CD4-positive, CD25-positive, alpha-beta regulatory T cell (primary cell): Measurements from ENCODE around the gene DNAI4. TPM values are rescaled to one million over a fixed set of nuclear protein-coding genes. Genes with fewer than 3 reads are reported as not detected.
A peak's percentile ranks its signal among the peaks of the same experiment; 100 is the strongest.
"Not testable (repeated sequence)": the region's sequence is repeated elsewhere in the genome, so short reads cannot be mapped to it uniquely, and the experiment has no call there.

Experiments used
- ATAC-seq, 2 donors: fragments of 150-1000 bp; cut with Tn5 transposase; one replicate each; pipeline ENCODE4 v1.10.0; 2021; ENCODE audit warnings: low read depth in 2 of 2, moderate number of reproducible peaks in 2 of 2, moderate library complexity in 1 of 2
- DNase-seq, 3 donors: peaks; one replicate each; pipeline versions ENCODE4 v3.0.0 to v3.0.0-alpha.2; 2012 to 2022; ENCODE audit warnings: mixed read lengths in 1 of 3
- H3K27ac ChIP-seq: one replicate; pipeline ENCODE4 v1.7.0; 2013; ENCODE audit warnings: mild to moderate bottlenecking, low read length; ENCODE audit not compliant: insufficient read depth, poor library complexity, severe bottlenecking
- H3K27me3 ChIP-seq: one replicate; pipeline ENCODE4 v1.7.0; 2013; ENCODE audit warnings: low read length; ENCODE audit not compliant: control insufficient read depth, insufficient read depth
- H3K36me3 ChIP-seq: one replicate; pipeline ENCODE4 v1.7.0; 2013; ENCODE audit warnings: mild to moderate bottlenecking, low read length, moderate library complexity; ENCODE audit not compliant: control insufficient read depth, insufficient read depth
- H3K4me1 ChIP-seq: 2 replicates; pipeline ENCODE4 v1.7.0; 2013; ENCODE audit warnings: mild to moderate bottlenecking, low read length; ENCODE audit not compliant: insufficient read depth, control insufficient read depth, poor library complexity, severe bottlenecking
- H3K4me3 ChIP-seq: one replicate; pipeline ENCODE4 v1.7.0; 2013; ENCODE audit warnings: low read depth, mild to moderate bottlenecking, low read length, moderate library complexity
- H3K9me3 ChIP-seq, 2 experiments: 1 replicate in 1 of 2; 2 replicates in 1 of 2; pipeline ENCODE4 v1.7.0; 2013; ENCODE audit warnings: low read length in 2 of 2, mild to moderate bottlenecking in 1 of 2, moderate library complexity in 1 of 2; ENCODE audit not compliant: control insufficient read depth in 2 of 2
- H3K27ac Mint-ChIP-seq, 3 donors: one replicate each; pipeline ENCODE4 v1.8.0; 2020 to 2022; ENCODE audit warnings: mild to moderate bottlenecking in 3 of 3, mixed read lengths in 3 of 3, moderate library complexity in 2 of 3
- H3K27me3 Mint-ChIP-seq: one replicate; pipeline ENCODE4 v1.8.0; 2022; ENCODE audit warnings: mild to moderate bottlenecking, mixed read lengths
- H3K36me3 Mint-ChIP-seq: one replicate; pipeline ENCODE4 v1.8.0; 2020; ENCODE audit warnings: mixed read lengths
- H3K4me1 Mint-ChIP-seq, 4 donors: one replicate each; pipeline ENCODE4 v1.8.0; 2020 to 2022; ENCODE audit warnings: mixed read lengths in 4 of 4, mild to moderate bottlenecking in 1 of 4
- H3K4me3 Mint-ChIP-seq, 4 donors: one replicate each; pipeline ENCODE4 v1.8.0; 2020 to 2022; ENCODE audit warnings: mild to moderate bottlenecking in 4 of 4, mixed read lengths in 4 of 4, moderate library complexity in 3 of 4
- H3K9me3 Mint-ChIP-seq, 7 donors: one replicate each; pipeline ENCODE4 v1.8.0; 2020 to 2022; ENCODE audit warnings: mixed read lengths in 7 of 7, mild to moderate bottlenecking in 3 of 7, moderate library complexity in 2 of 7
- polyA plus RNA-seq, 4 donors: library from polyadenylated mRNA; unstranded; fragments of 300-500 nt; fragmentation: Illumina TruSeq; gene quantifications; one replicate each; pipeline ENCODE4 v1.2.3, GENCODE V29; 2021
- total RNA-seq: library from RNA; stranded (reverse); gene quantifications from one replicate; pipeline ENCODE4 v1.2.3, GENCODE V29; 2022

DNAI4 gene
- total and polyA plus RNA-seq, 5 donors from 2014 or later: 0.45 to 3.2 (median 2.0) TPM

DNA sequence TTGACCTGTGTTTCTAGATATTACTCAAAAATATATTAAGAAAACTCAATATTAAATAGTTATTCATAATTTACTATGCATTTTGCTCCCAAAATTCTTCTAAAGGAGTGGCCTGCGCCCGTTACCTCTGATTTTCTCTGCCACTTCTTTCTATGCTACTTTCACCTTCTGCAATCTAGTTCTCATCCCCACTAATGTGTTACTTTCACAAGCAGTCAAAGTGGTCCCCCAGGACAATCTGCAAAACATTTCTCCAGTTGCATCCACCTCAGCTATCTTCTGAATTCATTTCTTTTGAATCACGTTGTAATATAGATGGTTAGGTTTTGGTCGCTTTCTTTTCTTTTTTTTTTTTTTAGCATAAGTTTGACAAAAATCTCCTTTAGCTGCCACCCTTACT is 137.0 kb downstream of the DNAI4 start:
- Histone ChIP-seq H3K4me3 (no peak overlapping the region), H3K4me1 (peaks cover 9% of the 10 kb centered on the region), H3K27me3 (no peaks in the 10 kb centered on the region), H3K9me3 (no peaks in the 10 kb centered on the region), H3K36me3 (no peaks in the 10 kb centered on the region), H3K27ac (no peak overlapping the region)
- DNase-seq (no peak), ATAC-seq (no peak)
- Mint-ChIP-seq H3K36me3 (no peaks in the 10 kb centered on the region), H3K27me3 (peaks cover 4% of the 10 kb centered on the region), H3K27ac (peak overlapping the region in 1 of 3 donors; percentile 21), H3K4me1 (peaks cover 10 to 17% (median 11%) of the 10 kb centered on the region in 4 donors), H3K9me3 (peaks cover 0 to 4% (median 1%) of the 10 kb centered on the region in 7 donors), H3K4me3 (no peak overlapping the region)

DNA sequence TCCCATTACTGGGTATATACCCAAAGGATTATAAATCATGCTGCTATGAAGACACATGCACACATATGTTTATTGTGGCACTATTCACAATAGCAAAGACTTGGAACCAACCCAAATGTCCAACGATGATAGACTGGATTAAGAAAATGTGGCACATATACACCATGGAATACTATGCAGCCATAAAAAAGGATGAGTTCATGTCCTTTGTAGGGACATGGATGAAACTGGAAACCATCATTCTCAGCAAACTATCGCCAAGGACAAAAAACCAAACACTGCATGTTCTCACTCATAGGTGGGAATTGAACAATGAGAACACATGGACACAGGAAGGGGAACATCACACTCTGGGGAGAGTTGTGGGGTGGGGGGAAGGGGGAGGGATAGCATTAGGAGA is 138.9 kb downstream of the DNAI4 start:
- not testable (repeated sequence) for H3K27me3 Mint-ChIP-seq, H3K4me3 ChIP-seq, H3K27me3 ChIP-seq, H3K9me3 ChIP-seq, H3K36me3 Mint-ChIP-seq, H3K27ac ChIP-seq, ATAC-seq, DNase-seq, H3K4me1 ChIP-seq, H3K4me3 Mint-ChIP-seq, H3K27ac Mint-ChIP-seq, H3K36me3 ChIP-seq, H3K9me3 Mint-ChIP-seq
- peaks cover 10 to 17% (median 11%) of the 10 kb centered on the region in 4 donors for H3K4me1 Mint-ChIP-seq

DNA sequence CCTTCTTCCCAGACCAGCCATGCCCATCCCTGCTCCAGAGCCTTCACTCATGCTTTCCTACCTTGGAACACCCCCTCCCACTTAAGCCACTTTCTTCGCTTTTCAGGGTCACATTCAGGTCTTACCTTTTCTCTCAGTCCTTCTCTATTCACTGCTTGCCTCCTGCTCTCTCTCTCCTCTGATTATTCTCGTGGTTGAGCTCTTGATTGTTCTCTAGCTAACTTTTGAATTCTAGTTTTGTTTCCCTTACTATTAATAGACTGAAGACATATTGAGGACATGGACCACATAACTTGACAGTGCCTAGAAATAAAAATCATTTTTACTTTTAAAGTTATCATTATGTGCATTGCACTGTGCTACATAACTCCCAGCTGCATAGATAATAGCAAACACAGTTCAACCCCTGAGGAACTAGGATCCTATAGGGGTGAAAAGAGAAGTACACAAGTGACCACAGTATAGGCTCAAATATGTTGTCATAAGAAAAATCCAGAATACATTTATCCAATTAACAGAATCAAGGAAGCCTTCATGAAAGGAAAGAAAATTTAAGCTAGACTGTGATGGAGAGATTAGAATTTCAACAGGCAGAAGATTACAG is 145.1 kb downstream of the DNAI4 start:
- ATAC-seq (no peak), DNase-seq (no peak)
- Histone ChIP-seq H3K9me3 (no peaks in the 10 kb centered on the region), H3K36me3 (no peaks in the 10 kb centered on the region), H3K4me3 (no peak overlapping the region), H3K4me1 (no peaks in the 10 kb centered on the region), H3K27me3 (peaks cover 8% of the 10 kb centered on the region), H3K27ac (no peak overlapping the region)
- peaks cover 16% of the 10 kb centered on the region for H3K27me3 Mint-ChIP-seq
- H3K27ac Mint-ChIP-seq: no peak overlapping the region
- no peak overlapping the region for H3K4me3 Mint-ChIP-seq
- no peaks in the 10 kb centered on the region for H3K36me3 Mint-ChIP-seq
- H3K9me3 Mint-ChIP-seq: peaks cover 0 to 3% (median 0%) of the 10 kb centered on the region in 7 donors
- no peaks in the 10 kb centered on the region for H3K4me1 Mint-ChIP-seq

DNA sequence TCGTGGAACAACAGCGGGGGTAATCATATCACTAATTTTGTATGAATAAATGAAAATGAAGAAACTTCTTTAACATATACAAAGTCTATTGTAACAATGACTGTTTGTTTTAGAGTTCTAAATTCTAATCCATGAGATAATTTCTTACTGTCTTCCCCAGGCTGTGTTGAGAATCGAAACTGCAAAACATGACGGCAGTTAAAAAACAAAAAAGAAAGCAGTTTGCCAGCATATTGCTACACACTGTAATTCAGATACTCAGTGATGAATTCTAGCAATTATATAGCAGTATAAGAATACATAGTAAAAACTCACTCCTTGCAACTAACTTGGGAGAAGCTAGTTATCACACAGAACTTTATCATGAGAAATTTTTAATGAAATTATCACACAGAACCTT is 145.7 kb downstream of the DNAI4 start:
- no peak overlapping the region for H3K27ac Mint-ChIP-seq
- ATAC-seq: no peak
- H3K36me3 ChIP-seq: no peaks in the 10 kb centered on the region
- H3K9me3 Mint-ChIP-seq: peaks cover 0 to 3% (median 0%) of the 10 kb centered on the region in 7 donors
- no peak overlapping the region for H3K4me3 Mint-ChIP-seq
- no peak overlapping the region for H3K4me3 ChIP-seq
- H3K4me1 Mint-ChIP-seq: no peaks in the 10 kb centered on the region
- peaks cover 8% of the 10 kb centered on the region for H3K27me3 ChIP-seq
- H3K27ac ChIP-seq: no peak overlapping the region
- H3K9me3 ChIP-seq: no peaks in the 10 kb centered on the region
- DNase-seq: no peak
- no peaks in the 10 kb centered on the region for H3K36me3 Mint-ChIP-seq
- H3K4me1 ChIP-seq: no peaks in the 10 kb centered on the region
- peaks cover 16% of the 10 kb centered on the region for H3K27me3 Mint-ChIP-seq

DNA sequence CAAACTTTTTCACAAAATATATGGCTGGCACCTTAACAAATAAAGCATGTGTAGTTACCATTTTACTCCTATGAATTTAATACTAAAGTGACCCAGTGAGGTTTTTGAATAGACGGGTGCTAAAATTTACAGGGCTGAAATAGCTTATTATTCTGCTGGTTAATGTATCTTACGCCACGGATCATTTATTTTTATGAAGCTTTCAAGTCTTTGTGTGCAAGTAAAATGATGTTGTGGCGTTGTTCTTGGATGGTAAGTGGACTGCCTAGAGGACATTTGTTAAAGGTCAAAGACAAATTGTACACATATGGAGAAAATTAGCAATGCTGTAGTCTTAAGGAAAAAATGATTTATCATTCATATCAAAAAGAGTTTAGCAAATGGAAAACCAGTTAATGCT is 146.4 kb downstream of the DNAI4 start:
- no peak overlapping the region for H3K4me3 ChIP-seq
- peaks cover 0 to 3% (median 0%) of the 10 kb centered on the region in 7 donors for H3K9me3 Mint-ChIP-seq
- no peak overlapping the region for H3K27ac ChIP-seq
- H3K27ac Mint-ChIP-seq: no peak overlapping the region
- no peaks in the 10 kb centered on the region for H3K4me1 ChIP-seq
- H3K4me3 Mint-ChIP-seq: no peak overlapping the region
- ATAC-seq (no peak), DNase-seq (no peak)
- H3K36me3 ChIP-seq: no peaks in the 10 kb centered on the region
- peaks cover 8% of the 10 kb centered on the region for H3K27me3 ChIP-seq
- H3K36me3 Mint-ChIP-seq: no peaks in the 10 kb centered on the region
- H3K27me3 Mint-ChIP-seq: peaks cover 16% of the 10 kb centered on the region
- no peaks in the 10 kb centered on the region for H3K4me1 Mint-ChIP-seq
- H3K9me3 ChIP-seq: no peaks in the 10 kb centered on the region

DNA sequence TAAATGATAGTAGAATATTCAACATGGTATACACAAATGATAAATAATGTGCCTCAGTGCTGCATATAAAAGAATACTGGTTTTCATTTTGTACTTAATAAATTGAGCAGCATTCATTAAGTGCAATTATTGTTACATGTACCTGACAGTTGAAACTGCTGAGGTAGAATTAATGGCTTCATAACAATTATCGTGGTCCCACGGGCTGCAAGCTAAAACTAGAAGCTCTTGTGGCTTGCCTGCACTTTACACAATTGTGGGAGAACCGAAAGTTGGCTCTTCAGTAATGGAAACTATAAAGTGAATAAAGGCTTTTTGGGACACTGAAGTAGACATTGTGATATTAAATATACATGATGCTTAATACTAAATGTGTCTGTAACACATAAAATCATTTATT is 146.8 kb downstream of the DNAI4 start:
- H3K36me3 Mint-ChIP-seq: no peaks in the 10 kb centered on the region
- peaks cover 16% of the 10 kb centered on the region for H3K27me3 Mint-ChIP-seq
- H3K9me3 Mint-ChIP-seq: peaks cover 0 to 3% (median 0%) of the 10 kb centered on the region in 7 donors
- Histone ChIP-seq H3K9me3 (no peaks in the 10 kb centered on the region), H3K36me3 (no peaks in the 10 kb centered on the region), H3K27me3 (peaks cover 8% of the 10 kb centered on the region), H3K4me3 (no peak overlapping the region), H3K27ac (no peak overlapping the region), H3K4me1 (no peaks in the 10 kb centered on the region)
- H3K4me3 Mint-ChIP-seq: no peak overlapping the region
- DNase-seq: no peak
- H3K4me1 Mint-ChIP-seq: no peaks in the 10 kb centered on the region
- ATAC-seq: no peak
- no peak overlapping the region for H3K27ac Mint-ChIP-seq

DNA sequence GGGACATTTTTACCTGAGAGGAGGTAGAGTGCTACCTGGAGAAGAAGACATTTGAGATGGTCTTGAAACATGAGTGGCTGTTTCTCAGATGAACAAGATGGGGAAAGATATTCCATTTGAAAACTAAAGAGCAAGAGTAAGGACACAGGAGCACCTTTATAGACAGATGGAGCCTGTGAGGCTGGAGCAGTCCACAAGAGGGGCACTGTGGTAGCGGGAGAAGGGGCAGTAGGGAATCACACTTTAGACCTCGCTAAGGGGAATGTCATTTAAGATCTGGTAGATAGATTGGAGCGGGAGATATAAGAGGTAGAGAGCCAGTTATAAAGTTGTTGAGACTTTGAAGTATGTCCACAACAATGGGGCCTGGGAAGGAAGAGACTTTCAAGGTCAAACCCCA is 149.0 kb downstream of the DNAI4 start:
- Mint-ChIP-seq H3K9me3 (no peaks in the 10 kb centered on the region), H3K4me1 (peaks cover 0 to 6% (median 5%) of the 10 kb centered on the region in 4 donors), H3K27ac (no peak overlapping the region), H3K36me3 (no peaks in the 10 kb centered on the region), H3K27me3 (peaks cover 16% of the 10 kb centered on the region), H3K4me3 (no peak overlapping the region)
- Histone ChIP-seq H3K4me3 (no peak overlapping the region), H3K9me3 (no peaks in the 10 kb centered on the region), H3K27me3 (peaks cover 8% of the 10 kb centered on the region), H3K4me1 (no peaks in the 10 kb centered on the region), H3K36me3 (no peaks in the 10 kb centered on the region), H3K27ac (no peak overlapping the region)
- DNase-seq (no peak), ATAC-seq (no peak)

DNA sequence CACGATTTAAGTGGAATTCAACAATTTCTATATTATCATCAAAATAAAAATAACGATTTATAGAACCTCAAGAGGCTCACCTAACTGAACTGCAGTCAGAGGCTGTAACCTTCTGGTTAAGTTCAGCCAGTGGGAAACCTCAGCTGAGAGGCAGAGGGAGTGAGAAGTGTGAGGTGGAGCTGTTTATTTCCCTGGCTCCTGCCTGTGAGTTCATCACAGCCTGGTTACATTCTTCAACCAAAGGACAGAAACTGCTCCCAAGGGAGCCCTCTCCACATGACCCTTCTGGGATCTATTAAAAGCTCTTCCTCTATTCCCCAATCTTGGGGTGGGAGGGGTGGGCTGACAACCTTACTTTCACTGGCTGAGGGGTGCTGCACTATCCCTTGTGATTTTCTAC is 150.2 kb downstream of the DNAI4 start:
- ATAC-seq: no peak
- H3K27ac Mint-ChIP-seq: no peak overlapping the region
- no peak overlapping the region for H3K4me3 Mint-ChIP-seq
- peaks cover 11% of the 10 kb centered on the region for H3K27me3 Mint-ChIP-seq
- DNase-seq: no peak
- no peaks in the 10 kb centered on the region for H3K9me3 Mint-ChIP-seq
- no peak overlapping the region for H3K4me3 ChIP-seq
- H3K36me3 ChIP-seq: no peaks in the 10 kb centered on the region
- no peaks in the 10 kb centered on the region for H3K9me3 ChIP-seq
- H3K27me3 ChIP-seq: peaks cover 8% of the 10 kb centered on the region
- no peaks in the 10 kb centered on the region for H3K36me3 Mint-ChIP-seq
- H3K27ac ChIP-seq: no peak overlapping the region
- peaks cover 0 to 17% (median 17%) of the 10 kb centered on the region in 4 donors for H3K4me1 Mint-ChIP-seq
- peaks cover 12% of the 10 kb centered on the region for H3K4me1 ChIP-seq
